NCI-H2196 treated with DMSO at 0.1 percent for 48 hours (cell line): ENCODE results near the gene DTX3.
"Not testable (repeated sequence)": the region's sequence is repeated elsewhere in the genome, so short reads cannot be mapped to it uniquely, and the experiment has no call there.

Experiments
- DNase-seq: peaks from one replicate; lab custom pipeline; 2025; ENCODE audit not compliant: unreplicated experiment; lab: John Stamatoyannopoulos, UW

The DTX3 gene

DNA sequence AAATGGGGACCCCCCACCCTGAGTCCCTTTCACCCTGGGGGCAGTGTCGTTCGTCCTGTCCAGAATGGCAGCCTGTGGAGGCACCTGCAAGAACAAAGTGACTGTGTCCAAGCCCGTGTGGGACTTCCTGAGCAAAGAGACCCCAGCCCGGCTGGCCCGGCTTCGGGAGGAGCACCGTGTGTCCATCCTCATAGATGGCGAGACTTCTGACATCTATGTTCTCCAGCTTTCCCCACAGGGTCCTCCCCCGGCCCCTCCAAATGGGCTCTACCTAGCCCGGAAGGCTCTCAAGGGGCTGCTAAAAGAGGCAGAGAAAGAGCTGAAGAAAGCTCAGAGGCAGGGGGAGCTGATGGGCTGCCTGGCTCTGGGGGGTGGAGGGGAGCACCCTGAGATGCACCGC is 2.2 kb downstream of the DTX3 start:
- no peak for DNase-seq

DNA sequence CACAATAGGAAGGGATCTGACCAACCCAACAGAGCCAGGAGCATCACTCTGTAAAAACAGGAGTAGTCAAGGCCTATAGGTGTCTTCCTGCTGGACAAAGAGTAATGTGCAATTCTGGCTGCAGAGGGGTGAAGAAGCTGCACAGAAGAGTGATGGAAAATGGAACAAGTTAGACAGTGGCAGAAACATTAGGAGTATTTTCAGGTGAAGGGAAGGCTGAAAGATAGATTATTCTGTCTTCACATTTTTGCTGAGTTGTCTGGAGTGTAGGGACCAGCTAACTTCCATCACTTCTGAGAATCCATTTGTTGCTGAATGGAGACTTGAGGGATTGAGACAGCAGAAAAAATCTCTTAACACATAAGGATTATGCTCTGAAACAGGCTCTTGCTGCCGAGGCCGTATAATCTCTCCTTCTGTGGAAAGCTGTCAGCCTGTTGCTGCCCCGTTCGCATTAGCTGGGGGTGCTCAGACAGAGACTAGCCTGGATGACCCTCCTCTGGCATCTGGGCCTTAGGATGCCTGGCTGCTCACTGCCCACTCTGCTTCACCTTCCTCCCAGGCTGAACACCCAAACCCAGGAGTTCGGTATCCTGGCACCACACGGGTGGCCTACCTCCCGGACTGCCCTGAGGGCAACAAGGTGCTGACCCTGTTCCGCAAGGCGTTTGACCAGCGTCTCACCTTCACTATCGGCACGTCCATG is 3.5 kb downstream of the DTX3 start:
- no peak for DNase-seq

DNA sequence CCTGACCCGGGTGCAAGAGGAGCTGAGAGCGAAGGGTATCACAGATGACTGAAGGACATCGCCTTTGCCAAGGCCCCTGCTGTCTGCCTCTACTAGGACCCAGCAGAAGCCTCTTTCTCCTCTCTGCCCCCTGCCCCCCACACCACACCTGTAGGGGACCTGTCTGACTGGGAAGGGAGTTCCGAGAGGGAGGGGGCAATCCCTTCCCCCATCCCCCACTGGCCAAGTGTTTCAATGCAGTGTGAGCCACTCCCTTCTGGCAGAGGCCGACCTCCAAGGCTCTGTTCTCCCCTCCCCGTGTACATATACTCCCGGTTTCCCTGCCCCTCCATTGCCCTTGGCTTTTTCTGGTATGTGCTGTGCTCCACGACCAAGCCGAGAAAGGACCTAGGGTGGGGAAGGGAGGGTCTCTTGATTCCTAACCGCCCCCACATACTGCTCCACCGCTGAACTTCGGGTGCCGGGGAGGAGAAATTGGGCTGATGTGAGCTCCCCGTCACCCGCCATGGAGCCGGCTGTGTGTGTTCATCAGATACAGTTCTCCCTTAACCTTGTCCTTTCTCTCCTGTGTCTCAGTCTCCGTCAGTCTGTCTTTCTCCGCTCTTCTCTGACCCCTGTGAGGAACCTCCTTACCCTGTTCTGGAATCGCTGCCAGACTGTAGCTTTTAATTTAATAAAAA is 4.6 kb downstream of the DTX3 start:
- DNase-seq, result no peak

DNA sequence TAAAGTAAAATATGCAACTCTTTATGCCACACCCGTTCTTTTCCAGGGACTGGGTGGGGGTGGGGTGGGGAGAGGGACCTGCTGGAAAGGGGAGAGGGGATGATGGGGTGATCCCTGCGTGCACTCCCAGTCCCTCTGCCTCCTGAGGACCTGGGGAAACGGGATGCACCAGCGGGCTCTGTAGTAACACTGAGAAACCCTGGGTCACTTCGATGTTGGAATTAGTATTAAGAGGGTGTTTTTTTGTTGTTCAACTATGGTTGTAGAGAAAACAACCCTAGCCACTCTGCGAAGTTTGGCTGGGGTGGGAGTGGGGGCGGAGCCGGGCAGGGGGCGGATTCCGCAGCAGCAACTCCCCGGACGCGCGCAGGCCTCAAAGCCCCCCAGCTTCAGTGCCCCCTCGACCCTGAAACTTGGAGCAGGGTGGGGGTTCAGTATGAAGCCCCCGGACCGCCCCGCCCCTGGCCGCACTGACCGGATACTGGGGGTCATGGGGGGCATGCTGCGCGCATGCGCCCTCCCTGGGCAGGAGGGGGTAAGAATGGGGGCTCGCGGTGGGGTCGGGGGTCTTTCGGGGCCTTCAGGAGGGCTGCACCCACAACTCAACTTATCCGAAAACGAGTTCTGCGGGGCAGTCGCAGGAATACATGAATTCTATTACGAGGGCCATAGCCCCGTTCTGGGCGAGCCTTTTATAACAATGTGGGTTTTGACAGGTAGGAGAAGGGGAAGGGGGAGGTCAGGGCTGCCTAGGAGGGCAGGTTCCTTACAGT is 5.3 kb downstream of the DTX3 start:
- DNase-seq, result no peak

DNA sequence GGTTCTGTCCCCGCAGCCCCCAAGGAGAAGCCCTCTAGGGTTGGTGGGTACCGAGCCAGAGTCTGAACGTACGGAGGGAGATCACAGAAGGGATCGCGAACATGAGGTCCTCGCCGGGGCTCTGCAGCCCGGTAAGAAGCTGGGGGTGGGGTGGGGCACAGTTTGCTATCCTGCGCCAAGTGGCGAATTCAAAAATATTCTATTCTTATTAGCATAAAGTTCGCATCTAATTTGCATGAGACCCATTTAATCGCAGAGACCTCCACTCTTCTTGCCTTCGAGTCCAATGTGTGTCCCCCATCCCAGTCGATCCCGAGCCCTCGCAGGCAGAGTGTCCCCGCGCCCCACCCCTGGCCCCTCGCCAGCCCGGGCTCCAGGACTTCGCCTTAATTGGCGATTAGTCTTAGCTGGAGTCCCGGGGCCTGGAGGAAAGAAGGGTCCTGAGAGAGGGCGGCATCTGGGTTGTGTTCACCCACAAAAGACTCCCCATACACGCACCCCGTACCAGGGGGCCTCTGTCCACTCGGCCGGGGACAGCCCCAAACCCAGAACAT is 6.0 kb downstream of the DTX3 start:
- no peak for DNase-seq

DNA sequence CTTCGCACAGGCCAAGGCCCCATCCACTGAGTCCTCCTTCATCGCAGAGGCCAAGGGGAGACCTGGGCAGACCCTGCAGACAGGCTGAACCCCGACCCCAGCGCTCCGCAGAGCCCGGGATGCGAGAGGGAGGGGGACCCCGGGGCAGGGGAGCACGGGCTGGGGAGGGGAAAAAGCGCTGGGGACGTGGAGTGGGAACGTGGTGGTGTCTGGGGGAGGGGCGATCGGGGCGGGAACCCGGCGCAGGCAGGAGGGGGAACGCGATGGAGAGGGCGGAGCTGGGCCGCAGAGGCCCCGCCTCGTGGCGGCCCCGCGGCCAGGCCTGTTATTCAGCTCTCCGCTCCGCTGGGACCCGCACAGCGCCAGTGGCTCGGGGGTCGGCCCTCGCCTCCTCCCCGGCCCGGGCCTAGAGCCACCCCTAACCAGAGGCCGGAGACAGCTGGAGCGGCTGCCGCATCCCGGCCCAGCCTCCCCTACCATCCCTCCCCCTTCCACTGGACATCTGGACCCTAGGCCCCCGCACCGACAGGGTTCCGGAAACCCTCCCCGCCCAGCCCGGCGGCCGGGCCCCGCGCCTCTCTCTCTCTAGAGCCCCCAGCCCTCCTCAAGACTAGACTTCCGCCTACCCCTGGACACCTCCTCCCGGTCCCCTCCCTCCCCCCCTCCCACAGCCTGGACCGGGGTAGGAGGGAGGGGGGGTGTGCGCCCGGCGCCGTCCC is 6.6 kb downstream of the DTX3 start, which contains the start of gene ARHGEF25:
ARHGEF25 (plus strand) TSS at position 328 of the 719 bp plus-strand sequence. CDS start 460 bp downstream, outside the sequence.
- no peak for DNase-seq

DNA sequence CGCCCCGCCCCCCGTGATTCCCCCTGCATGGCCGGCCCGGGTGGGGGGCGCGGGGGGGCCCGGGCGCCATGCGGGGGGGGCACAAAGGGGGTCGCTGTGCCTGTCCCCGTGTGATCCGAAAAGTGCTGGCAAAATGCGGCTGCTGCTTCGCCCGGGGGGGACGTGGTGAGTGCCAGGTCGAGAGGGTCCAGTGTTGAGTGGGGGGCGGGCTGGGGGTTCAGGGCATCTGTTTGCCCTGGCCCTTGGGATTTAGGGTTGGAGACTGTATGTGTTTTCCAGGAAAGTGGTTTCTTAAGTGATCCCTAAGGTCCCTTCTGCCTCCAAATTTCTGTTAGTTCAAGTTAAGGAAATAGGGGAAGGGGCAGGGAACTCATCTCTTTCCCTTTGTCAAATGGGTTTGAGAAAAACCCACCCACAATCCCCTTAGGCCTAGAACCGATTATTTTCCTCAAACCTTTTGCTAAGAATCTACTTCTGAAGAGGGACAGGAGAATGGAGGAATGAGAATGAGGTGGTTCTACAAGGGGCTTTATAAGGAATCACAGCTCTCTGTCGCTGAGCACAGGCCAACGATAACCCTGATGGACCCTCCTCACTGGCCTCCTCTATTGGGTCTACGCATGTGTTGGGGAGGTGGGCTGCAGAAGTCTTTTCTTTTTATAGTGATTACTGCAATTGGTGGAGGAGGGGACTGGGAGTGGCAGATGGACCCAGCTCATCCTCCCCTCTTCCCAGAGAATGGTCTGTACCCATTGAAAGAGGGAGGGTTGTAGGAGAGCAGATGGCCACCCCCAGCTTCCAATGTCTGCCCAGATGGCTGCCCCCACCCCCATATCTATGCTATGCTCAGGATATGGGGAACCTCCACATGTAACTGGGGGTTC is 7.4 kb downstream of the DTX3 start:
- no peak for DNase-seq

DNA sequence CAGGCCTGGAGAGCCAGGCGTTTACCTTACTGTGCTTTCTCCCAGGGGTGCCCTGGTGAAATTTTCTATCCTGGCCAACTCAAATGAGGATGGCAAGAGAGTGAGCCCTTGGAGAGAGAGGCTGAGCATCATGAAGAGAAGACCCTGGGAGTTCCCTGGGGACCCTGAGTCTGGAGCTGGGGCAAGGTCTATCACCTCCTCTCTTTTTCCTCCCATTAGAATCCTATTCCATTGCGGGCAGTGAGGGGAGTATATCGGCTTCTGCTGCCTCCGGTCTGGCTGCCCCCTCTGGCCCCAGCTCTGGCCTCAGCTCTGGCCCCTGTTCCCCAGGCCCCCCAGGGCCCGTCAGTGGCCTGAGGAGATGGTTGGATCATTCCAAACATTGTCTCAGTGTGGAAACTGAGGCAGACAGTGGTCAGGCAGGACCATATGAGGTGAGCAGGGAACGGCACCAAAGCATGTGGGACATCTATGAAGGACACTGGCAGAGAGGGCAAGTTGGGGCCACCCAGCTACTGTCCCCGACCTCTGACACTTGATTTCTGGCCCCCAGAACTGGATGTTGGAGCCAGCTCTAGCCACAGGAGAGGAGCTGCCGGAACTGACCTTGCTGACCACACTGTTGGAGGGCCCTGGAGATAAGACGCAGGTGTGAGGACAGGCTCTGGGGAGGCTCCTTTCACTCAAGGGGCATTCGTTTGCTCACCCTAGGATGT is 8.2 kb downstream of the DTX3 start:
- no peak for DNase-seq

DNA sequence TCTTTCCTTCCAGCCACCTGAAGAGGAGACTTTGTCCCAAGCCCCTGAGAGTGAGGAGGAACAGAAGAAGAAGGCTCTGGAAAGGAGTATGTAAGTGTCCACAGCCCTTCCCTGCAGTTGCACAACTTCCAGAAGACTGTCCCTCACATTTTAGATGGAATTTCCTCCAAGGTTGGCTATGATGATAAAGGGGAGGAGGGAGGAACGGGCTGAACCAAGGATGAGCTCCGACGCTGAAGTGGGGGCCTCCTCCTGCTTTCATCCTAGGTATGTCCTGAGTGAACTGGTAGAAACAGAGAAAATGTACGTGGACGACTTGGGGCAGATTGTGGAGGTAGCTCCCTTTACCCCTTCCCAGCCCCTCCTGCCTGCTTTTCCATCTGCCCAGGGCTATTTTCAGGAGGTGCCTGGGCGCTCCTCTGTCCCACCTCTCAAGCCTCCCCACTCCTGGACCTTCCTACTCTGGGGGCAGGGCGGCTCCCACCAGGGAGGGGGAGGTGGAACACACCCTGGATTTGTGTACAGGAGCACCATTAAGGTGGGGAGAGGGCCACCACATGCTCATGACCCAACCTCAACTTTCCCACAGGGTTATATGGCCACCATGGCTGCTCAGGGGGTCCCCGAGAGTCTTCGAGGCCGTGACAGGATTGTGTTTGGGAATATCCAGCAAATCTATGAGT is 8.9 kb downstream of the DTX3 start:
- DNase-seq, result no peak

DNA sequence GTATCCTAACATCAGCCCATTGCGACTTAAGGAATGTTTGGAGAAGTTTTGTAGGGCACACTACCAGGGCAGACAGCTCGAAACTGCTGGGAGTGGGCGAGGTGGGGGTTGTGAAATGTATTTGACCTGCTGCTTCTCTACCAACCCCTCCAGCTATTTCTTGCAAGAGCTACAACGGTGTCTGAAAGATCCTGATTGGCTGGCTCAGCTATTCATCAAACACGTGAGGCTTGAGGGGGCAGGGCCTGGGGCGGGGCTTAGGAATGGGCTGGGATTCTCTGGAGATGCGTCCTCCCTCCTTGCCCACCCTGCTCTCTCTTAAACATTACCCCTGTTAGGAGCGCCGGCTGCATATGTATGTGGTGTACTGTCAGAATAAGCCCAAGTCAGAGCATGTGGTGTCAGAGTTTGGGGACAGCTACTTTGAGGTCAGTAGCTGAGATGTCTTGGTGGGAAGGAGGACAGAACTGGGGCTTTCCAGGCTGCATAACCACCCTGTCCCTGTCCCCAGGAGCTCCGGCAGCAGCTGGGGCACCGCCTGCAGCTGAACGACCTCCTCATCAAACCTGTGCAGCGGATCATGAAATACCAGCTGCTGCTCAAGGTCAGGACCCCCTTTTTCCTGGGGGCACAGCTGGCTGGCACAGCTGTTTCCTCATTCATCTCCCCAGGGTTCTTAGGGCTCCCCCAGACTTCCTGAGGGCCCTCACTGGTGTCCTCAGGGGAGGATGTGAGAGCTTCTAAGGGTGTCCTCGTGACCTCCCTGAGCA is 9.7 kb downstream of the DTX3 start:
- no peak for DNase-seq

DNA sequence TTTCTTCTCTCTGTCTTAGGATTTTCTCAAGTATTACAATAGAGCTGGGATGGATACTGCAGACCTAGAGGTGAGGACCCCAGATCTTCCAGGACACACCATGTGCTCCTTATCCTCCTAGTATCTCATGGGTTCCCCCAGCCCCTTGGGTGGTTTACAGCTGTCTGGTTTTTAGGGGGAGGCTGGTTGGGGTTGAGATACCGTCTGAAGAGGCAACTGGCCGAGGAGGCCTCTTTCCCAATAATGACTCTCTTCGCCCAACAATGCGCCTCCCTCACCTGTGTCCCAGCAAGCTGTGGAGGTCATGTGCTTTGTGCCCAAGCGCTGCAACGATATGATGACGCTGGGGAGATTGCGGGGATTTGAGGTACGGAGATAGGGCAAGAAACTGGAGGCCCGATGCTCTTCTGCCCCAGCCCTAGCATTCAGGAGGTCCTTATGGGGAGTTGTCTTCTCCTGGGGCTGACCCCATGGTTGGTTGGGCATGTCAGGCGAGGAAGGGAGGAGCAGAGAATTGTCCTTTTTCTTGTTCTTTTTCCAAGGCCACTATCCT is 10.4 kb downstream of the DTX3 start:
- DNase-seq, result no peak

DNA sequence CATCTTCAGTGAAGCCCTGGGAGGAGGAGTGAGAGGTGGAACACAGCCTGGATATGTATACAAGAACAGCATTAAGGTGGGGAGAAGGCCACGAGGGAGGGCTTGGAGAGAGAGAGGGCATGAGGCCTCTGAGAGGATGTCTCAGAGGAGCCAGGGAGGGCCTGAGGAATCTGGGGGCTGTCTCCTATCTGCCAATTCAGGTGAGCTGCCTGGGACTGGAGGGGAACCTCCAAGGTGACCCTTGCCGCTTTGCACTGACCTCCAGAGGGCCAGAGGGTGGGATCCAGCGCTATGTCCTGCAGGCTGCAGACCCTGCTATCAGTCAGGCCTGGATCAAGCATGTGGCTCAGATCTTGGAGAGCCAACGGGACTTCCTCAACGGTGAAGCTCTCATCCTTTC is 11.0 kb downstream of the DTX3 start:
- no peak for DNase-seq

DNA sequence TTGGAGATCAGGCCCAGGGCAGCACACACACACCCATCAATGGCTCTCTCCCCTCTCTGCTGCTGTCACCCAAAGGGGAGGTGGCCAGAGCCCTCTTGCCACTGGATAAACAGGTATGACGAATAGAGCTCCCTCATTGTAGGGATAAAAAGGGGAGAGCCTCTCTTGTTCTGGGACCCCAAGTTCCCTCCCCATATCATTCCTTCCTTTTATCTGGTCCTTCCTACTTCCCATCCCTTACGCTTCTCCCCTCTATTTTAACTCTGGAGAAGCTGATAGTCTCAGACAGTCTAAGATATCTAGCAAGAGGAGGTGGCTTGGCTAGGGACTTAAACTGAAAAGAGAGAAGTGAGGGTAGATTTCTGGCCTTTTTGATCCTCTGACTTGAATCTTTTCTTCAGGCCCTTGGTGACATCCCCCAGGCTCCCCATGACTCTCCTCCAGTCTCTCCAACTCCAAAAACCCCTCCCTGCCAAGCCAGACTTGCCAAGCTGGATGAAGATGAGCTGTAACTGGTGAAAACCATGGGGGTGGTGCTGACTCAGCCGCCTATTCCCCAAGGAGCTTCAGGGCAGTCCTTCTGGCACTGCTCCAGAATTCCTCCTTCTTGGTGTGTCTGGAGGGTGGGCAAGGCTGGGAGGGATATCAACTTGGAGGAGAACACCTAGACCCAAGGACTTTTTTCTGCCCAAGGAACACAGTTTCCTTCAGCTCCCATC is 11.9 kb downstream of the DTX3 start:
- no peak for DNase-seq

DNA sequence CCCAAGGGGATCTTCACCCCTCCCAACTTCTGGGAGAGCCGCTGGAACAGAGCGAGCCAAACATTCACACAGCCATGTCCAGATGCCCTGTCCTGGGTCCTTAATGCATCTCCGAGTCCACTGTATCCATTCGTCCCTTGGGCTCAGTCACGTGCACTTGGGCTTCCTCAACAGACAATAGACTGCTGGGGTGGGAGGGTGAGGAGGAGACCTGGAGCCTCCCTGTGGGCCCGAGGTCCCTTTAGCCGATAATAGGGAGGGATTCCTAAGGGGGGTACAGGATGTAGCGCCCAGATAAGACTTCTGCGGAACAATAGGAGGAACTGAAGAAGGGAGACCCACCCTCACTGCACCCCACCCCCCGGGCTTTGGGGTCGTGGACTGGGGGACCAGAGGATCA is 13.3 kb downstream of the DTX3 start:
- DNase-seq, result no peak

DNA sequence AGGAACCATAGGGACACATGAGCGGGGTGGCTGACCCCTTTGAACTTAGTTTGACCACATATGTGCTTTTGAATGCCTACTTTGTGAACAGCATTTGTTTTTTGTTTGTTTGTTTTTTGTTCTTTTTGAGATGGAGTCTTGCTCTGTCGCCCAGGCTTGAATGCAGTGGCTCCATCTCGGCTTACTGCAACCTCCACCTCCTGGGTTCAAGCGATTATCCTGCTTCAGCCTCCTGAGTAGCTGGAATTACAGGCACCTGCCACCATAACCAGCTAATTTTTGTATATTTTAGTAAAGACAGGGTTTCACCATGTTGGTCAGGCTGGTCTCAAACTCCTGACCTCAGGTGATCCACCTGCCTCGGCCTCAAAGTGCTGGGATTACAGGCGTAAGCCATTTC is 13.8 kb downstream of the DTX3 start:
- DNase-seq, result not testable (repeated sequence)

DNA sequence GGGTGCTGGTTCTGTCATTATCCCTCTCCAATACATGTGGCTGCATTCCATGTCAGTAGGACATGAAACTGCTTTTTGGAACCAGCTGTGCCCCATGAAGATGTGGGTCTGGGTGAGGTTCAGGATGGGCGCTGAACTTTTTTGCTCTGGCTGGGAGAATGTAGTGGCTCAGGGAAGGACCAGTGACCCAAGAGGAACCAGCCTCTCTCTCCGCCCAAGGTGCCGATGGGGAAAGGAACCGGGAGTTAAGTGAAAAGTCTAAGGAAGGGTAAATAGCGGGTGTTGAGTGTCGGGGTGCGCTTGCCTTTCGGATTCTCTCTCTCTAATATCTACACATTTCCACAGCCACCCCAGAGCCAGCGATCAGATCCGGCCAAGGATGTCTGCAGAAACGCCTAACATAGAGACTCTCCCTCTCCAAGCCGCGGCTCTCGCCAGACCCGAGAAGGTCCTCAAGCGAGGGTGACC is 14.4 kb downstream of the DTX3 start:
- DNase-seq, result no peak
